ENCODE results near the gene U2AF2.

DNA sequence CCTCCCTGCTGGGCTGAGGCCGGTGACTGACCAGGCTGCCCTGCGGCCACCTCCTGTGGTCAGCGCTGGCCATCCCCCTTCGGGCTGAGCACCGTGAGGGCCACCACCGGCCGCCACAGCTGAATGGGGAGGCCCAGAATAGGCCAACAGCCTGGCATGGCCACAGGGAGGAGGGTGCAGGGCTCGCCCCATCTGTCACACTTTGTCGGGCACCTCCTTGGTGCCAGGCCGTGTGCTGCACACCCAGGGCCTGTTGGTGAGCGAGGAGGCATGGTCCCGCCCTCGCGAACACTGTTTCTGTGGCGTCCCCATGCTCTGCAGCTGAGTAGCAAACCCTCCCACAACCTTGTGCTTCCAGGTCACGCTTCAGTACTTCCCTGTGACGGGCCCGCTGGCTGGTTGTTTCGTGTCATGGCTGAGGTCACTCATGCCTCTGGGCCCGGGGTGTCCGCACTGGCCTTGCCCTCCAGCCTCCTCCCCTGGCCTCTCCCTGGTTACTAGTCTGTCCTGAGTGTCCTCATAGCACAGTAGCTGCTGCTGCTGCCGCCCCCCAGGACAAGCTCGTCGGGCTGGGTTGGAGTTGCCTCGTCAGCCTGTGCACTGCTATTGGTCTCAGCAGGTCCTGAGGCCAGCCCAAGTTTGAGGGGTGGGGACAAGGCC is 35.4 kb downstream of the U2AF2 start:
- TF ChIP-seq, protein P1, sequence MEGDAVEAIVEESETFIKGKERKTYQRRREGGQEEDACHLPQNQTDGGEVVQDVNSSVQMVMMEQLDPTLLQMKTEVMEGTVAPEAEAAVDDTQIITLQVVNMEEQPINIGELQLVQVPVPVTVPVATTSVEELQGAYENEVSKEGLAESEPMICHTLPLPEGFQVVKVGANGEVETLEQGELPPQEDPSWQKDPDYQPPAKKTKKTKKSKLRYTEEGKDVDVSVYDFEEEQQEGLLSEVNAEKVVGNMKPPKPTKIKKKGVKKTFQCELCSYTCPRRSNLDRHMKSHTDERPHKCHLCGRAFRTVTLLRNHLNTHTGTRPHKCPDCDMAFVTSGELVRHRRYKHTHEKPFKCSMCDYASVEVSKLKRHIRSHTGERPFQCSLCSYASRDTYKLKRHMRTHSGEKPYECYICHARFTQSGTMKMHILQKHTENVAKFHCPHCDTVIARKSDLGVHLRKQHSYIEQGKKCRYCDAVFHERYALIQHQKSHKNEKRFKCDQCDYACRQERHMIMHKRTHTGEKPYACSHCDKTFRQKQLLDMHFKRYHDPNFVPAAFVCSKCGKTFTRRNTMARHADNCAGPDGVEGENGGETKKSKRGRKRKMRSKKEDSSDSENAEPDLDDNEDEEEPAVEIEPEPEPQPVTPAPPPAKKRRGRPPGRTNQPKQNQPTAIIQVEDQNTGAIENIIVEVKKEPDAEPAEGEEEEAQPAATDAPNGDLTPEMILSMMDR (conservative IDR thresholded peaks at IDR 0.05; ENCODE audit: low read depth in 2 of 2), result no peak
- TF ChIP-seq POLR2AphosphoS5 (IDR thresholded peaks at IDR 0.05; ENCODE audit: low read depth) (no peak), CREB1 (CRISPR knock-in tag; IDR thresholded peaks at IDR 0.05; ENCODE audit: low read depth) (no peak), EZH2phosphoT487 (IDR thresholded peaks at IDR 0.05; ENCODE audit: unreplicated experiment) (no peak), JUNB (IDR thresholded peaks at IDR 0.05; ENCODE audit: unreplicated experiment) (no peak), EZH2 (IDR thresholded peaks at IDR 0.05; ENCODE audit: low read depth, unreplicated experiment) (no peak), NANOG (IDR thresholded peaks at IDR 0.05; ENCODE audit: borderline replicate concordance) (no peak)
- TF ChIP-seq, protein P2, sequence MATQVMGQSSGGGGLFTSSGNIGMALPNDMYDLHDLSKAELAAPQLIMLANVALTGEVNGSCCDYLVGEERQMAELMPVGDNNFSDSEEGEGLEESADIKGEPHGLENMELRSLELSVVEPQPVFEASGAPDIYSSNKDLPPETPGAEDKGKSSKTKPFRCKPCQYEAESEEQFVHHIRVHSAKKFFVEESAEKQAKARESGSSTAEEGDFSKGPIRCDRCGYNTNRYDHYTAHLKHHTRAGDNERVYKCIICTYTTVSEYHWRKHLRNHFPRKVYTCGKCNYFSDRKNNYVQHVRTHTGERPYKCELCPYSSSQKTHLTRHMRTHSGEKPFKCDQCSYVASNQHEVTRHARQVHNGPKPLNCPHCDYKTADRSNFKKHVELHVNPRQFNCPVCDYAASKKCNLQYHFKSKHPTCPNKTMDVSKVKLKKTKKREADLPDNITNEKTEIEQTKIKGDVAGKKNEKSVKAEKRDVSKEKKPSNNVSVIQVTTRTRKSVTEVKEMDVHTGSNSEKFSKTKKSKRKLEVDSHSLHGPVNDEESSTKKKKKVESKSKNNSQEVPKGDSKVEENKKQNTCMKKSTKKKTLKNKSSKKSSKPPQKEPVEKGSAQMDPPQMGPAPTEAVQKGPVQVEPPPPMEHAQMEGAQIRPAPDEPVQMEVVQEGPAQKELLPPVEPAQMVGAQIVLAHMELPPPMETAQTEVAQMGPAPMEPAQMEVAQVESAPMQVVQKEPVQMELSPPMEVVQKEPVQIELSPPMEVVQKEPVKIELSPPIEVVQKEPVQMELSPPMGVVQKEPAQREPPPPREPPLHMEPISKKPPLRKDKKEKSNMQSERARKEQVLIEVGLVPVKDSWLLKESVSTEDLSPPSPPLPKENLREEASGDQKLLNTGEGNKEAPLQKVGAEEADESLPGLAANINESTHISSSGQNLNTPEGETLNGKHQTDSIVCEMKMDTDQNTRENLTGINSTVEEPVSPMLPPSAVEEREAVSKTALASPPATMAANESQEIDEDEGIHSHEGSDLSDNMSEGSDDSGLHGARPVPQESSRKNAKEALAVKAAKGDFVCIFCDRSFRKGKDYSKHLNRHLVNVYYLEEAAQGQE (IDR thresholded peaks at IDR 0.05; ENCODE audit: unreplicated experiment), result no peak

Data from GM23338 (cell line).